PFSK-1 (cell line): Measurements from ENCODE around the gene RNASE7.

Experiments used
- FOXP2 ChIP-seq: optimal IDR thresholded peaks from 2 replicates; pipeline ENCODE3; 2011; ENCODE audit warnings: borderline replicate concordance, control low read depth, inconsistent platforms; ENCODE audit not compliant: insufficient read depth; ENCODE audit errors: extremely low read length, extremely low read depth
- POLR2AphosphoS5 ChIP-seq: IDR thresholded peaks from 2 replicates; pipeline ENCODE4 v1.6.1; 2012; ENCODE audit warnings: low read depth, mild to moderate bottlenecking, control low read depth, low read length, moderate library complexity
- SIN3A ChIP-seq: IDR thresholded peaks from 2 replicates; pipeline ENCODE4 v1.6.1; 2012; ENCODE audit warnings: mild to moderate bottlenecking, low read length, moderate library complexity, borderline replicate concordance; ENCODE audit not compliant: insufficient read depth

- TF ChIP-seq POLR2AphosphoS5 (no peak), SIN3A (no peak), FOXP2 (no peak)
These were observed 13.4 kb downstream of the RNASE7 start for GRCh38 chr14:21055432-21056117.
